ENCODE results near the gene DMBX1. TPM values are rescaled to one million over a fixed set of nuclear protein-coding genes. Genes with fewer than 3 reads are reported as not detected.

DMBX1 gene
- total and polyA plus RNA-seq, 2 of the 13 experiments (the other 11 are each of a cell fraction or from before 2014, with no cell fraction given): not detected

DNA sequence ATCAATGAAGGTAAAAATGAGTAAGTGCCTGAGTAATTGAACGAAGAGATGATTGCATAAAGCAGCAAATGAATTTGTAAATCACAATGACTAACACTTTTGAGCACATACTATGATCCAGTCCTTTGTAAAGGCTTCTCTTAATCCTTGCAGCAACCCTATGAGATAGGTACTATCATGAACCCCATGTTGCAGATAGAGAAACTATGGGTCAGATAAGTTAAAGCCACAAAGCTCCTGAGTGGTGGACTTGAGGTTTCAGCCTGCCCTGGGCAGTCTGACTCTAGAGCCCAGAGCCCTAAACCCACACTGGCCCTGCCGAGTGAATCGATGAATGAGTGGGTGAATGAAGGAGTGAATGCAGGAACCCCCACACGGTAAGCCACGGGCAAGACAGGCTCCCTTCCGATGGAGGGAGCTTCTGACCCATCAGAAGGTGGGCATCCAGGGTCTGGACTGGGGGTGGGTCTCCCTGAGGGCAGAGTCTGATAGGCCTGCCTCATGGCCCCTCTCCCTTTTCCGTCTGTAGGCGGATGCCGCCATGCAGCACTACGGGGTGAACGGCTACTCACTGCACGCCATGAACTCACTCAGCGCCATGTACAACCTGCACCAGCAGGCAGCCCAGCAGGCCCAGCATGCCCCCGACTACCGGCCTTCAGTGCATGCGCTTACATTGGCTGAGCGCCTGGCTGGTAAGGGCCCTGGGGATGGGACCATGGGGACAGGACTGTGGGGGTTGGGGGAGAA lies 17.0 kb downstream of the DMBX1 start:
- Histone ChIP-seq H3K9ac (ENCODE audit: insufficient read depth, low read depth, low read length) (no peak overlapping the region), H3K9me3 (ENCODE audit: low read length) (no peaks in the 10 kb centered on the region), H3K27me3 (ENCODE audit: control insufficient read depth in 1 of 2, insufficient read depth in 2 of 2, low read length in 2 of 2) (peaks cover 1 to 17% of the 10 kb centered on the region in 2 experiments; a peak in 2 of 5 replicates), H4K20me1 (ENCODE audit: insufficient read depth, low read length) (no peaks in the 10 kb centered on the region), H3K27ac (ENCODE audit: extremely low read length, insufficient read depth, low read length) (no peak overlapping the region), H3K79me2 (ENCODE audit: insufficient read depth, low read length) (no peaks in the 10 kb centered on the region), H3K4me3 (replicated peaks in 1 of 3; ENCODE audit: insufficient read depth in 1 of 3, low read depth in 2 of 3, low read length in 3 of 3) (no peak overlapping the region), H3K4me1 (ENCODE audit: insufficient read depth, low read length) (no peaks in the 10 kb centered on the region), H3K4me2 (ENCODE audit: low read depth, low read length) (no peak overlapping the region), H2AFZ (ENCODE audit: low read length) (no peak overlapping the region), H3K36me3 (replicated peaks in 1 of 2; ENCODE audit: control insufficient read depth in 1 of 2, insufficient read depth in 2 of 2, low read length in 2 of 2) (no peaks in the 10 kb centered on the region)
- CTCF ChIA-PET (ENCODE audit: low intra/inter-chr PET ratio, low total read pairs): no interaction called here
- WGBS (ENCODE audit: low lambda C conversion rate): 65% methylated on average over 4 of the region's 17 CpGs
- DNase-seq (ENCODE audit: low spot score) (no peak), FAIRE-seq (no peak), ATAC-seq (no peak)
- intact Hi-C loops (cut with micrococcal nuclease; ENCODE audit: unreplicated experiment): no loop called here
- in situ Hi-C loops (cut with HindIII; ENCODE audit: extremely low pct_ligation_motif_present, low pct_unique_long_range_greater_than_20kb): no loop called here
- no TSS peak for BruUV-seq (replicated peaks)
- POLR2A ChIA-PET: no interaction called here
- TF ChIP-seq U2AF1 (optimal IDR thresholded peaks at IDR 0.05; ENCODE audit: low read depth, low read length) (no peak), PHF20 (CRISPR knock-in tag; IDR thresholded peaks at IDR 0.05) (no peak), ZSCAN30 (CRISPR knock-in tag; IDR thresholded peaks at IDR 0.05) (no peak), TP53 (CRISPR knock-in tag; conservative IDR thresholded peaks at IDR 0.05) (no peak), USF2 (IDR thresholded peaks at IDR 0.05; ENCODE audit: low read depth, low read length) (no peak), USF2 (CRISPR knock-in tag; IDR thresholded peaks at IDR 0.05; ENCODE audit: borderline replicate concordance) (no peak), ZNF329 (CRISPR knock-in tag; IDR thresholded peaks at IDR 0.05; ENCODE audit: low read depth) (no peak), HMG20B (CRISPR knock-in tag; conservative IDR thresholded peaks at IDR 0.05) (no peak), CCAR2 (optimal IDR thresholded peaks at IDR 0.05; ENCODE audit: low read depth, low read length) (no peak), ZNF292 (CRISPR knock-in tag; IDR thresholded peaks at IDR 0.05; ENCODE audit: borderline replicate concordance, low read depth) (no peak), NFIB (CRISPR knock-in tag; IDR thresholded peaks at IDR 0.05; ENCODE audit: borderline replicate concordance) (no peak), ZNF710 (CRISPR knock-in tag; IDR thresholded peaks at IDR 0.05; ENCODE audit: borderline replicate concordance) (no peak), HDAC6 (IDR thresholded peaks at IDR 0.05; ENCODE audit: low read depth, low read length) (no peak), NCOA5 (CRISPR knock-in tag; IDR thresholded peaks at IDR 0.05) (no peak)
